GM19351 (cell line): Measurements from ENCODE around the gene MAU2.
A peak's percentile ranks its signal among the peaks of the same experiment; 100 is the strongest.

Experiments used
- ATAC-seq: cut with Tn5 transposase; IDR thresholded peaks from one replicate; pipeline ENCODE4 v1.9.1; 2021; ENCODE audit warnings: mild to moderate bottlenecking, moderate library complexity; ENCODE audit not compliant: unreplicated experiment

The MAU2 gene

GRCh38 chr19:19320361-19321140, at the start of gene MAU2, which contains the start of gene SUGP1:
MAU2 (plus strand) TSS chr19:19320829; CDS start chr19:19320860, 31 bp downstream.
SUGP1 (minus strand) TSS chr19:19320509; CDS start chr19:19320496, 13 bp downstream.
- ATAC-seq = peak; percentile 88

- ATAC-seq = no peak
Measured at GRCh38 chr19:19271828-19272599, 48.6 kb upstream of the MAU2 start.

- no peak for ATAC-seq
Measured at GRCh38 chr19:19274146-19274545, 46.5 kb upstream of the MAU2 start.

GRCh38 chr19:19274716-19275565, 45.7 kb upstream of the MAU2 start:
- ATAC-seq = no peak

GRCh38 chr19:19276386-19276785, 44.2 kb upstream of the MAU2 start:
- no peak for ATAC-seq

- no peak for ATAC-seq
Measured at GRCh38 chr19:19276851-19277250, 43.8 kb upstream of the MAU2 start.

GRCh38 chr19:19278315-19278714, 42.3 kb upstream of the MAU2 start:
- ATAC-seq = no peak

- ATAC-seq = no peak
Measured at GRCh38 chr19:19279062-19279612, 41.5 kb upstream of the MAU2 start.

- no peak for ATAC-seq
Measured at GRCh38 chr19:19279853-19280252, 40.8 kb upstream of the MAU2 start.

- no peak for ATAC-seq
Measured at GRCh38 chr19:19280561-19280960, 40.1 kb upstream of the MAU2 start.

GRCh38 chr19:19285686-19286085, 34.9 kb upstream of the MAU2 start:
- no peak for ATAC-seq

GRCh38 chr19:19292607-19293006, 28.0 kb upstream of the MAU2 start:
- ATAC-seq = no peak

GRCh38 chr19:19294914-19295313, 25.7 kb upstream of the MAU2 start:
- ATAC-seq = no peak

- no peak for ATAC-seq
Measured at GRCh38 chr19:19296953-19297689, 23.5 kb upstream of the MAU2 start.

- ATAC-seq = no peak
Measured at GRCh38 chr19:19297759-19298158, 22.9 kb upstream of the MAU2 start.

GRCh38 chr19:19300613-19301012, 20.0 kb upstream of the MAU2 start:
- ATAC-seq = no peak

GRCh38 chr19:19303411-19303810, 17.2 kb upstream of the MAU2 start:
- ATAC-seq = no peak

GRCh38 chr19:19304186-19304965, 16.3 kb upstream of the MAU2 start:
- ATAC-seq = no peak

- no peak for ATAC-seq
Measured at GRCh38 chr19:19305066-19305465, 15.6 kb upstream of the MAU2 start.
